VCaP (cell line): ENCODE measurements around the gene ZDHHC12.
A peak's percentile ranks its signal among the peaks of the same experiment; 100 is the strongest.

Experiments
- H3K27ac ChIP-seq: fragments of 450-650 bp; 2 replicates; pipeline ENCODE4 v1.5.1; 2017
- CTCF ChIP-seq: fragments of 450-650 bp; conservative IDR thresholded peaks from 2 replicates; pipeline ENCODE4 v1.5.1; 2017; ENCODE audit warnings: mild to moderate bottlenecking, moderate library complexity

The ZDHHC12 gene

GRCh38 chr9:128723866-128724743 is at the start of gene ZDHHC12:
Gene ZDHHC12, minus strand, starts transcription at chr9:128724127. Its CDS starts 34 bp downstream, at chr9:128724093.
- peak within 1 kb of the TSS; percentile 77 for H3K27ac ChIP-seq
- TF ChIP-seq CTCF: no peak

- TF ChIP-seq CTCF: no peak
- H3K27ac ChIP-seq: peak overlapping the region; percentile 96
Measured at GRCh38 chr9:128773049-128773448, 49.1 kb upstream of the ZDHHC12 start.

GRCh38 chr9:128771745-128772519 is 48.0 kb upstream of the ZDHHC12 start, which contains the start of gene ZER1:
Gene ZER1, minus strand, starts transcription at chr9:128771927. Its CDS starts 16,362 bp downstream, at chr9:128755565.
- TF ChIP-seq CTCF: no peak
- H3K27ac ChIP-seq: peak within 1 kb of the TSS; percentile 96

- TF ChIP-seq CTCF: no peak
- peak overlapping the region; percentile 96 for H3K27ac ChIP-seq
Measured at GRCh38 chr9:128771094-128771721, 47.3 kb upstream of the ZDHHC12 start.

GRCh38 chr9:128770286-128771030 is 46.5 kb upstream of the ZDHHC12 start:
- TF ChIP-seq CTCF: no peak
- peak overlapping the region; percentile 96 for H3K27ac ChIP-seq

- no peak for TF ChIP-seq CTCF
- peak overlapping the region; percentile 5; the same call in 1 of the 2 replicates for H3K27ac ChIP-seq
Measured at GRCh38 chr9:128768606-128769005, 44.7 kb upstream of the ZDHHC12 start.
